GM20000 (cell line): ENCODE data around the gene TAOK3.
"Not testable (repeated sequence)": the region's sequence is repeated elsewhere in the genome, so short reads cannot be mapped to it uniquely, and the experiment has no call there.

Experiments
- DNase-seq: peaks from one replicate; pipeline ENCODE4 v3.0.0; 2012; ENCODE audit warnings: low spot score
- CTCF ChIP-seq: IDR thresholded peaks from 2 replicates; pipeline ENCODE4 v1.5.1; 2012; ENCODE audit warnings: mild to moderate bottlenecking, control low read depth; ENCODE audit errors: extremely low read depth, missing control alignments

Gene TAOK3

GRCh38 chr12:118311666-118312065 is 61.0 kb downstream of the TAOK3 start:
- no peak for DNase-seq
- TF ChIP-seq CTCF: no peak

- DNase-seq: no peak
- no peak for TF ChIP-seq CTCF
These were observed 62.4 kb downstream of the TAOK3 start for GRCh38 chr12:118310320-118310719.

- DNase-seq: not testable (repeated sequence)
These were observed 64.7 kb downstream of the TAOK3 start for GRCh38 chr12:118308006-118308405.

- TF ChIP-seq CTCF: no peak
- peak; percentile 37 for DNase-seq
These were observed 65.4 kb downstream of the TAOK3 start for GRCh38 chr12:118307069-118307954.

- TF ChIP-seq CTCF: no peak
- no peak for DNase-seq
These were observed 68.6 kb downstream of the TAOK3 start for GRCh38 chr12:118304093-118304492.

- DNase-seq: no peak
- no peak for TF ChIP-seq CTCF
These were observed 70.7 kb downstream of the TAOK3 start for GRCh38 chr12:118302053-118302452.

- TF ChIP-seq CTCF: no peak
- DNase-seq: no peak
These were observed 72.8 kb downstream of the TAOK3 start for GRCh38 chr12:118299791-118300460.
